BJ (cell line): Measurements from ENCODE around the gene MCM9. TPM values are rescaled to one million over a fixed set of nuclear protein-coding genes. Genes with fewer than 3 reads are reported as not detected.

ENCODE experiments used
- CTCF ChIA-PET: fragments of 350-600 bp; formaldehyde crosslinking; extraction: SDS; loops from one replicate; lab custom pipeline; 2021; ENCODE audit warnings: antibody characterized with exemption, inconsistent platforms; lab: Yijun Ruan, JAX
- POLR2A ChIA-PET: fragments of 300-600 bp; sonication (Branson Sonifier 250); formaldehyde crosslinking; extraction: SDS; loops from one replicate; lab custom pipeline; 2021; ENCODE audit warnings: antibody characterized with exemption; lab: Charles Lee
- DNase-seq: peaks from one replicate; pipeline ENCODE4 v3.0.0-alpha.2; 2011; ENCODE audit warnings: low read depth
- H3K27me3 ChIP-seq: 2 replicates; pipeline ENCODE4 v1.6.0; 2011; ENCODE audit warnings: low read length; ENCODE audit not compliant: control insufficient read depth, insufficient read depth
- H3K36me3 ChIP-seq: 2 replicates; pipeline ENCODE4 v1.5.1; 2011; ENCODE audit warnings: low read length; ENCODE audit not compliant: control insufficient read depth, insufficient read depth
- H3K4me3 ChIP-seq: 2 replicates; pipeline ENCODE4 v1.5.1; 2011; ENCODE audit warnings: low read depth, mild to moderate bottlenecking, control low read depth, low read length
- polyA plus RNA-seq: library from polyadenylated mRNA; depleted of rRNA; stranded (reverse); fragments of >200 nt; gene quantifications from 2 replicates; pipeline ENCODE4 v1.2.3, GENCODE V29; 2011
- TF ChIP-seq, protein P1 (sequence below): IDR thresholded peaks from 2 replicates; pipeline ENCODE4 v1.5.1; 2011; ENCODE audit warnings: low read depth, mild to moderate bottlenecking, control low read depth, inconsistent platforms, low read length, moderate library complexity; ENCODE audit not compliant: insufficient read depth

The MCM9 gene
- polyA plus RNA-seq, 1 experiment: 1.7 TPM

DNA sequence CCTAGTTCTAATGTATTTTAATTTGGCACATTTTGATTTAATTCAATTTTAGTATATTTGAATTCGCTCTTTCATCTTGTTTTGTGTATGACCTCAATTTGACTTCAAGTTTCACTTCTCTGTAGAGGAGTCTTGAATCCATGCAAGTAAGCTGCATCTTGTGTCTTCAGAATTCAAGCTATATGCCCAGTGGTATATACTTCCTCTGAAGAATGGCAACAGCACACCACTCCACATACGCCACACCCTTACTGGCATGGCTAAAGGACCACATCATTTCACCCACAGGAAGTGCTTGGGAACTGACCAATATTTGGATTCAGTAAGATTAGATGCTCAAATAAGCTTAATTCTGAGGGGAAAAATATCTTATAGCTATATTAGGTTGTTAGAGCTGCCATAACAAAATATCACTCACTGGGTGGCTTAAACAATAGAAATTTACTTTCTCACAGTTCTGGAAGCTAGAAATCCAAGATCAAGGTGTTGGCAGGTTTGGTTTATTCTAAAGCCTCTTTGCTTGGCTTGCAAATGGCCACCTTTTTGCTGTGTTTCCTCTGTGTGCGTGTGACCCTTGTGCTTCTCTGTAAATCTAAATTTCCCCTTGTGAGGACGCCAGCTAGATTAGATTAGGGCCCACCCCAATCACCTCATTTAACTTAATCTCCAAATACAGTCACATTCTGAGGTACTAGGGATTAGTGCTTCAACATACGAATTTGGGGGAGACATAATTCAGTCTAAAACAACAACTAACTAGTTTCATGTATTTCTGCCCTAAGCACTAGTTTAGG lies 43.8 kb downstream of the MCM9 start:
- Histone ChIP-seq H3K36me3 (no peaks in the 10 kb centered on the region), H3K4me3 (no peak overlapping the region), H3K27me3 (no peaks in the 10 kb centered on the region)
- DNase-seq: no peak
- ChIA-PET POLR2A (no interaction called here), CTCF (interaction anchor here (0.9 kb wide), 1 partner anchor 45 kb away, joined by 4 read pairs; no protein-coding TSS in a partner anchor)
- TF ChIP-seq, protein P1, sequence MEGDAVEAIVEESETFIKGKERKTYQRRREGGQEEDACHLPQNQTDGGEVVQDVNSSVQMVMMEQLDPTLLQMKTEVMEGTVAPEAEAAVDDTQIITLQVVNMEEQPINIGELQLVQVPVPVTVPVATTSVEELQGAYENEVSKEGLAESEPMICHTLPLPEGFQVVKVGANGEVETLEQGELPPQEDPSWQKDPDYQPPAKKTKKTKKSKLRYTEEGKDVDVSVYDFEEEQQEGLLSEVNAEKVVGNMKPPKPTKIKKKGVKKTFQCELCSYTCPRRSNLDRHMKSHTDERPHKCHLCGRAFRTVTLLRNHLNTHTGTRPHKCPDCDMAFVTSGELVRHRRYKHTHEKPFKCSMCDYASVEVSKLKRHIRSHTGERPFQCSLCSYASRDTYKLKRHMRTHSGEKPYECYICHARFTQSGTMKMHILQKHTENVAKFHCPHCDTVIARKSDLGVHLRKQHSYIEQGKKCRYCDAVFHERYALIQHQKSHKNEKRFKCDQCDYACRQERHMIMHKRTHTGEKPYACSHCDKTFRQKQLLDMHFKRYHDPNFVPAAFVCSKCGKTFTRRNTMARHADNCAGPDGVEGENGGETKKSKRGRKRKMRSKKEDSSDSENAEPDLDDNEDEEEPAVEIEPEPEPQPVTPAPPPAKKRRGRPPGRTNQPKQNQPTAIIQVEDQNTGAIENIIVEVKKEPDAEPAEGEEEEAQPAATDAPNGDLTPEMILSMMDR: no peak

DNA sequence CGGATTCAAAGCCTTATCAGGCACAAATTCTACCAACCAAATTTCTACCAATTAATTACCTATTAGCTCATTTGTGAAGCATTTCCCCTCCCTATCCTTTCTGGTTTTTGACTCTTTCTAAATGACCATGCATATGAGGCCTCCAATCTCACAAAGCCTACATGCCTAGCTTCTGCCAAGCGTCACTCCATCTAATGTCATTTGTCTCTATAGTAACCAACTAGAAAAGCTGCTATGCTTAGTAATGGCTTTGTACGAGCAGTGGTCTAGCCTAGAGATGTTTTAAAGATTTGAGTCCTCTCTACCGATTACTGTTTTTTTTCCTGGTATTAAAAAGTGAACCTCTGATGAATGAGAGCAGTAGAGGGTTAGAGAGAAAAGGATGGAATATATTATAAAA lies 45.8 kb downstream of the MCM9 start:
- Histone ChIP-seq H3K36me3 (no peaks in the 10 kb centered on the region), H3K4me3 (no peak overlapping the region), H3K27me3 (no peaks in the 10 kb centered on the region)
- POLR2A ChIA-PET: no interaction called here
- CTCF ChIA-PET: no interaction called here
- TF ChIP-seq, protein P1: no peak
- no peak for DNase-seq

DNA sequence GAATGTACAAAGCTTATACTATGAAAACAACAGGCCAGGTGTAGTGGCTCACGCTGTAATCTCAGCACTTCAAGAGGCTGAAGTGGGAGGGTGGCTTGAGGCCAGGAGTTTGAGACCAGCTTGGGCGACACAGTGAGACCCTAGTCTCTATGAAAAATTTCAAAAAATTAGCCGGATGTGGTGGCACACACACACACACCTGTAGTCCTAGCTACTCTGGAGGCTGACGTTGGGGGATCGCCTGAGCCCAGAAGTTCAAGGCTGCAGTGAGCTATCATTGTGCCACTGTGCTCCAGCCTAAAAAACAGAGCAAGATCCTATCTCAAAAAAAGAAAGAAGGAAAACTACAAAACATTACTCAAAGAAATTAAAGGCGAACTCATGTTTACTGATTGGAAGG lies 48.3 kb downstream of the MCM9 start:
- Histone ChIP-seq H3K27me3 (no peaks in the 10 kb centered on the region), H3K4me3 (no peak overlapping the region), H3K36me3 (no peaks in the 10 kb centered on the region)
- TF ChIP-seq, protein P1: no peak
- no peak for DNase-seq
- CTCF ChIA-PET: interaction anchor here (0.7 kb wide), 1 partner anchor 10 kb away, joined by 4 read pairs; no protein-coding TSS in a partner anchor
- POLR2A ChIA-PET: no interaction called here

DNA sequence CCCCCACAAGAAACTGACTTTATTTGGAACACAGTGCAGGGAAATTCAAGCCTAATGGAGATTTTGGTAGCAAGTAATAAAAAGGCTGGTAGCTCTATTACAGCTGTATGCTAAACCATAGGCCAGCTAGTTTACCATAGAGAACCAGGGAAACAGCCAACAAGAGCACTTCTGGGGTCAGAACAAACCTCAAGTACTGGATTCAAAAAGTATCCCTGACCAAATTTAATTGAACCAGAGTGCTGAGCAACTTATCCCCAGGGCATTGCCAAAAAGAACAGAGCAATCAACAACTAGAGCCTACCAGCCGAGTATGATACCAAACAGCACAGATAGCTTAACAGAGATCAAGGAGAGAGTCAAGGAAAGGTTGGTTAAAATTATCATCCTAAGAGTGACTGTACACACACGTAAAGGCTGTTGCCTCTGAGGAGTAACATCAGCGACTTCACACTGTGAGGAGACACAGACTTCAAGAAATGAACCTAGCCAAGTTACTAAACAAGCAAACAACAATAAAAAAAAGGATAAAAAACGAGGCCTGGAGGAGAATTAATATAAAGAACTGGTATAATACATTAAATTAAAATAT lies 52.5 kb downstream of the MCM9 start:
- CTCF ChIA-PET: interaction anchor here (0.6 to 0.8 kb wide), 2 partner anchors 37 to 394 kb away, joined by 3 read pairs; no protein-coding TSS in a partner anchor

More for the DNA sequence above, 52.5 kb downstream of the MCM9 start:
- H3K36me3 ChIP-seq: no peaks in the 10 kb centered on the region
- POLR2A ChIA-PET: interaction anchor here (0.7 kb wide), 1 partner anchor 98 kb away, joined by 5 read pairs; no protein-coding TSS in a partner anchor
- DNase-seq: no peak
- H3K4me3 ChIP-seq: no peak overlapping the region
- no peaks in the 10 kb centered on the region for H3K27me3 ChIP-seq
- TF ChIP-seq, protein P1: no peak
